Endothelial cell of umbilical vein (primary cell): Measurements from ENCODE around the gene GSDMA. TPM values are rescaled to one million over a fixed set of nuclear protein-coding genes. Genes with fewer than 3 reads are reported as not detected.

Experiments
- BruUV-seq: library from RNA; stranded (reverse); fragments of 400-500 nt; replicated peaks from 2 replicates; lab custom pipeline; 2021; lab: Mats Ljungman, UMichigan
- CTCF ChIA-PET: fragments of 300-600, 350-600 bp; sonication (Branson Sonifier 250); formaldehyde crosslinking; loops from one replicate; lab custom pipeline; 2021; ENCODE audit warnings: antibody characterized with exemption, inconsistent platforms; lab: Charles Lee
- POLR2A ChIA-PET: fragments of 300-600, 350-600 bp; sonication (Branson Sonifier 250); formaldehyde crosslinking; loops from one replicate; lab custom pipeline; 2021; ENCODE audit warnings: antibody characterized with exemption, inconsistent platforms; lab: Charles Lee
- DNase-seq: peaks from one replicate; pipeline ENCODE4 v3.0.0-alpha.2; 2011; ENCODE audit warnings: low read depth, low spot score
- FAIRE-seq: peaks from 2 replicates; lab custom pipeline; 2011; peaks lifted over from hg19 to GRCh38; lab: Jason Lieb, UNC
- H2AFZ ChIP-seq: 2 replicates; pipeline ENCODE4 v1.6.0; 2012; ENCODE audit warnings: low read depth, low read length, control low read depth, inconsistent platforms
- H3K27ac ChIP-seq: 2 replicates; pipeline ENCODE4 v1.5.1; 2011; ENCODE audit warnings: low read depth, mild to moderate bottlenecking, control low read depth, low read length, moderate library complexity; ENCODE audit not compliant: insufficient read depth
- H3K27me3 ChIP-seq, 2 experiments: 2 replicates each; pipeline versions ENCODE4 v1.6.0 to v1.6.1; 2011; ENCODE audit warnings: low read length in 2 of 2, mixed read lengths in 1 of 2; ENCODE audit not compliant: control insufficient read depth in 2 of 2, insufficient read depth in 2 of 2
- H3K36me3 ChIP-seq, 2 experiments: 2 replicates in 1 of 2; 3 replicates in 1 of 2; pipeline ENCODE4 v1.5.1; 2011; ENCODE audit warnings: low read length in 2 of 2, mild to moderate bottlenecking in 1 of 2, moderate library complexity in 1 of 2; ENCODE audit not compliant: control insufficient read depth in 2 of 2, insufficient read depth in 2 of 2; ENCODE audit errors: extremely low read depth in 1 of 2
- H3K4me1 ChIP-seq: 3 replicates; pipeline ENCODE4 v1.5.1; 2011; ENCODE audit warnings: mild to moderate bottlenecking, low read length; ENCODE audit not compliant: control insufficient read depth, insufficient read depth; ENCODE audit errors: extremely low read depth
- H3K4me2 ChIP-seq: 2 replicates; pipeline ENCODE4 v1.6.1; 2011; ENCODE audit warnings: low read length, control low read depth, mixed read lengths; ENCODE audit not compliant: insufficient read depth
- H3K4me3 ChIP-seq, 3 experiments: fragments of 200-600 bp in 1 of 3; sonication (generic), shearing (Covaris generic) in 1 of 3; replicated peaks in 1 of 3; 2 replicates each; pipeline ENCODE4 v1.5.1; 2011 to 2016; ENCODE audit warnings: control low read depth in 3 of 3, low read length in 3 of 3, mild to moderate bottlenecking in 2 of 3, inconsistent platforms in 1 of 3, low read depth in 1 of 3, moderate library complexity in 1 of 3; ENCODE audit not compliant: insufficient read depth in 1 of 3
- H3K79me2 ChIP-seq: 2 replicates; pipeline ENCODE4 v1.6.0; 2012; ENCODE audit warnings: low read length, inconsistent platforms; ENCODE audit not compliant: control insufficient read depth, insufficient read depth
- H3K9ac ChIP-seq: replicated peaks from 2 replicates; pipeline ENCODE3; 2011; ENCODE audit warnings: low read length, control low read depth; ENCODE audit not compliant: insufficient read depth; ENCODE audit errors: extremely low read depth
- H3K9me1 ChIP-seq: replicated peaks from 3 replicates; pipeline ENCODE4 v1.6.0; 2011; ENCODE audit warnings: mild to moderate bottlenecking, low read length; ENCODE audit not compliant: control insufficient read depth, insufficient read depth; ENCODE audit errors: extremely low read depth
- H3K9me3 ChIP-seq: replicated peaks from 2 replicates; pipeline ENCODE4 v1.5.1; 2012; ENCODE audit warnings: low read length, inconsistent platforms; ENCODE audit not compliant: control insufficient read depth, insufficient read depth
- H4K20me1 ChIP-seq: replicated peaks from 2 replicates; pipeline ENCODE3; 2011; ENCODE audit warnings: mild to moderate bottlenecking, low read length; ENCODE audit not compliant: control insufficient read depth, insufficient read depth; ENCODE audit errors: extremely low read depth
- EZH2 ChIP-seq: IDR thresholded peaks from 2 replicates; pipeline ENCODE4 v1.6.1; 2012; ENCODE audit warnings: borderline replicate concordance, low read depth, mild to moderate bottlenecking, moderate library complexity, low read length, inconsistent platforms; ENCODE audit not compliant: severe bottlenecking
- FOS ChIP-seq: IDR thresholded peaks from 2 replicates; pipeline ENCODE4 v1.6.1; 2011; ENCODE audit warnings: mild to moderate bottlenecking, low read length, moderate library complexity, borderline replicate concordance; ENCODE audit not compliant: insufficient read depth
- GATA2 ChIP-seq: IDR thresholded peaks from 2 replicates; pipeline ENCODE4 v1.7.0; 2011; ENCODE audit warnings: low read depth, mild to moderate bottlenecking, moderate library complexity, mixed read lengths, low read length; ENCODE audit not compliant: insufficient read length, insufficient read depth
- JUN ChIP-seq: IDR thresholded peaks from 2 replicates; pipeline ENCODE4 v1.6.1; 2011; ENCODE audit warnings: borderline replicate concordance, low read depth; ENCODE audit not compliant: insufficient read length, insufficient read depth
- MYC ChIP-seq: IDR thresholded peaks from one replicate; pipeline ENCODE4 v1.6.1; 2011; ENCODE audit warnings: mild to moderate bottlenecking, low read depth, low read length
- POLR2A ChIP-seq: IDR thresholded peaks from 2 replicates; pipeline ENCODE4 v1.6.1; 2012; ENCODE audit warnings: low read depth, mild to moderate bottlenecking, control low read depth, low read length
- POLR2AphosphoS5 ChIP-seq: IDR thresholded peaks from 2 replicates; pipeline ENCODE4 v1.6.1; 2012; ENCODE audit warnings: low read depth, mild to moderate bottlenecking, control low read depth, low read length, moderate library complexity; ENCODE audit not compliant: insufficient read depth
- dilution Hi-C: fragments of 300-500 bp; cut with MboI; formaldehyde crosslinking; loops from one replicate; pipeline ENCODE4 v1.15.0; 2019; ENCODE audit warnings: low sequenced_read_pairs; ENCODE audit not compliant: extremely low pct_ligation_motif_present
- intact Hi-C: fragments of 100-400 bp; cut with micrococcal nuclease; formaldehyde crosslinking; loops from one replicate; pipeline ENCODE4 v1.10.0; 2022
- polyA plus RNA-seq, 4 experiments: library from polyadenylated mRNA; depleted of rRNA in 3 of 4; stranded (reverse) in 3 of 4; unstranded in 1 of 4; fragments of >200 nt; gene quantifications; 2 replicates each; pipeline versions ENCODE4 v1.2.1 to v1.2.3, GENCODE V29; 2011 to 2012; ENCODE audit warnings: missing spikeins in 1 of 4
- total RNA-seq: library from RNA; stranded (reverse); gene quantifications from 2 replicates; pipeline ENCODE4 v1.2.3, GENCODE V29; 2021
- TF ChIP-seq, protein P1 (sequence below), 2 donors: IDR thresholded peaks; 1 replicate in 1 of 2; 2 replicates in 1 of 2; pipeline ENCODE4 v1.5.1; 2011; ENCODE audit warnings: low read length in 2 of 2, mild to moderate bottlenecking in 2 of 2, moderate library complexity in 2 of 2, control low read depth in 1 of 2, inconsistent platforms in 1 of 2, low read depth in 1 of 2; ENCODE audit not compliant: insufficient read depth in 1 of 2; ENCODE audit errors: extremely low read depth in 1 of 2
- TF ChIP-seq, protein P2 (sequence below): IDR thresholded peaks from 2 replicates; pipeline ENCODE4 v1.6.1; 2011; ENCODE audit not compliant: insufficient read depth, insufficient read length

The GSDMA gene
- total and polyA plus RNA-seq, 2 donors (not counting 3 experiments of a cell fraction or from before 2014, with no cell fraction given), result not detected

DNA sequence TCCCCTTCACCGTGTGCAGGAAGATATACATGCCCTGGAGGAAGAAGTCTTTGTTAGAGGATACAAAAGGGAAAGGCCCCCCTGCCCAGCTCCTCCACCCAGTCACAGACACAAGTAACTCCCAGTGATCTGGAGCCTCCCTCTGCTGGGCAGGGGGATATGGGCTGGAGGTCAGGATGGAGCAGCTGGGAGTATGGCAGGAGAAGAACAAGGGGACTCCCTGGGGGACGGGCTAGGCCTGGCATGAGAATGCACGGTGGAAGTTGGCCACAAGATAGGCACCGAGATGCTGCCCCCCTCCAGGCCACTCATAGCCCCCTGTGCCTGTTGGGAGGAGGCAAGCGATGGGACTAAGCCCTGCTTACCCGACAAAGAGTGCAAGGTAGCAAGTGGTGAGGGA lies 39.6 kb upstream of the GSDMA start:
- Histone ChIP-seq H3K9ac (no peak overlapping the region), H3K9me1 (no peaks in the 10 kb centered on the region), H2AFZ (no peak overlapping the region), H4K20me1 (no peaks in the 10 kb centered on the region), H3K4me2 (no peak overlapping the region), H3K79me2 (peaks cover 24% of the 10 kb centered on the region), H3K36me3 (peaks cover 5 to 32% of the 10 kb centered on the region in 2 experiments), H3K4me1 (peaks cover 21% of the 10 kb centered on the region), H3K27ac (no peak overlapping the region), H3K9me3 (no peaks in the 10 kb centered on the region), H3K27me3 (no peaks in the 10 kb centered on the region), H3K4me3 (no peak overlapping the region)
- dilution Hi-C loops, result no loop called here
- intact Hi-C loops, result no loop called here
- FAIRE-seq, result no peak
- no peak for DNase-seq
- TF ChIP-seq MYC (no peak), FOS (no peak)
- BruUV-seq, result no TSS peak
- ChIA-PET CTCF (no interaction called here), POLR2A (no interaction called here)

DNA sequence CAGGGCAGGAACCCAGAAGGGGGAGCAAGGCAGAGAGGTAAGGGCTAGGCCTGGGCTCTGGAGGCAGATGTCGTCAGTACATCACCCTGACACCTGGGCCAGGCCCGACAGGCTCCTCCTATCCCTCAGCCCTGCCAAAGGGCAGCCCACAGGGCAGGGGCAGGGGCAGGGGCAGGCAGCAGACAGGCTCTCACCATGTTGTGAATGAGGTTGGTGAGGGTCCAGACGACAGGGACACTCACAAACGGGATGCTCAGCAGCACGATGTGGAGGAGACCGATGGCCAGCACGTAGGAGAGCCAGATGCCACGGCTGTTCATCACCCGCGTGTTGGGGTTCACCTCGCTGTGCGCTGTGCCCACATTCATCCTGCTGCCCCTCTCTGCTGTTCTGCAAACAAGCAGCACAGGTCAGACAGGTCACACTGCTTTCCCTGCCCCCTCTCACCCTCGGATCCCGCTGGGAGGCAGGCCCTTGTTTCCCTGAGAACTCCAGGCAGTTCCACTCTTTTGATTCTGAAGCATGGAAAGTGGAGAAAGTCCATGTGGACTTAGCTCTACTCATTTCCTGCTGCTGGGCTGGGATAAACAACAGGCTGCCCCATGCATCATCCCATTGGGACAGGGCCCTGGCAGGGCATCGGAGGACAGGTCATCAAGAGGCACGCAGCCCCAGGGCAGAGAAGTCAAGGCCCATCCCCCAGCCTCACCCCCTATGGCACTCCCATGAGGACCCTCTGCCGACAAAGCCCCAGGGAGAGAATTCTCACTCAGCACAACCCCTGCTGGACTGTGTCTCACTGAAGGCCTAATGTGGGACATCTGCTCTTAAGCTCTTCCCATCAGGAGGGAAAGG lies 38.7 kb upstream of the GSDMA start:
- Histone ChIP-seq H3K9me1 (no peaks in the 10 kb centered on the region), H3K36me3 (peaks cover 5 to 30% of the 10 kb centered on the region in 2 experiments), H3K79me2 (peaks cover 24% of the 10 kb centered on the region), H3K9ac (no peak overlapping the region), H3K4me2 (no peak overlapping the region), H3K9me3 (no peaks in the 10 kb centered on the region), H3K27me3 (no peaks in the 10 kb centered on the region), H3K4me1 (peaks cover 29% of the 10 kb centered on the region), H3K27ac (no peak overlapping the region), H2AFZ (no peak overlapping the region), H3K4me3 (no peak overlapping the region), H4K20me1 (no peaks in the 10 kb centered on the region)
- ChIA-PET CTCF (interaction anchor here (1.0 to 1.3 kb wide), 5 partner anchors 9 to 377 kb away, joined by 3 to 6 read pairs (median 3); partner anchors contain the start of gene PSMD3), POLR2A (no interaction called here)
- DNase-seq, result peak; percentile 42
- peak; percentile 72 for FAIRE-seq
- BruUV-seq, result no TSS peak
- TF ChIP-seq, protein P1, sequence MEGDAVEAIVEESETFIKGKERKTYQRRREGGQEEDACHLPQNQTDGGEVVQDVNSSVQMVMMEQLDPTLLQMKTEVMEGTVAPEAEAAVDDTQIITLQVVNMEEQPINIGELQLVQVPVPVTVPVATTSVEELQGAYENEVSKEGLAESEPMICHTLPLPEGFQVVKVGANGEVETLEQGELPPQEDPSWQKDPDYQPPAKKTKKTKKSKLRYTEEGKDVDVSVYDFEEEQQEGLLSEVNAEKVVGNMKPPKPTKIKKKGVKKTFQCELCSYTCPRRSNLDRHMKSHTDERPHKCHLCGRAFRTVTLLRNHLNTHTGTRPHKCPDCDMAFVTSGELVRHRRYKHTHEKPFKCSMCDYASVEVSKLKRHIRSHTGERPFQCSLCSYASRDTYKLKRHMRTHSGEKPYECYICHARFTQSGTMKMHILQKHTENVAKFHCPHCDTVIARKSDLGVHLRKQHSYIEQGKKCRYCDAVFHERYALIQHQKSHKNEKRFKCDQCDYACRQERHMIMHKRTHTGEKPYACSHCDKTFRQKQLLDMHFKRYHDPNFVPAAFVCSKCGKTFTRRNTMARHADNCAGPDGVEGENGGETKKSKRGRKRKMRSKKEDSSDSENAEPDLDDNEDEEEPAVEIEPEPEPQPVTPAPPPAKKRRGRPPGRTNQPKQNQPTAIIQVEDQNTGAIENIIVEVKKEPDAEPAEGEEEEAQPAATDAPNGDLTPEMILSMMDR (IDR thresholded peaks at IDR 0.05; ENCODE audit: extremely low read depth in 1 of 2, insufficient read depth in 1 of 2, low read depth in 1 of 2, low read length in 2 of 2), result no peak
- TF ChIP-seq, protein P2, sequence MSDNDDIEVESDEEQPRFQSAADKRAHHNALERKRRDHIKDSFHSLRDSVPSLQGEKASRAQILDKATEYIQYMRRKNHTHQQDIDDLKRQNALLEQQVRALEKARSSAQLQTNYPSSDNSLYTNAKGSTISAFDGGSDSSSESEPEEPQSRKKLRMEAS, result no peak
- TF ChIP-seq FOS (no peak), POLR2AphosphoS5 (no peak), EZH2 (no peak), POLR2A (no peak), MYC (no peak), JUN (no peak), GATA2 (no peak)
- dilution Hi-C loops, result no loop called here
- intact Hi-C loops, result no loop called here
